A673 (cell line): ENCODE measurements around the gene STOX2. TPM values are rescaled to one million over a fixed set of nuclear protein-coding genes. Genes with fewer than 3 reads are reported as not detected.
A peak's percentile ranks its signal among the peaks of the same experiment; 100 is the strongest.

Source experiments
- BruUV-seq: library from RNA; stranded (reverse); fragments of 400-500 nt; replicated peaks from 2 replicates; lab custom pipeline; 2021; lab: Mats Ljungman, UMichigan
- CTCF ChIA-PET: fragments of 300-600 bp; sonication (Branson Sonifier 250); formaldehyde crosslinking; loops from one replicate; lab custom pipeline; 2022; ENCODE audit warnings: antibody characterized with exemption; lab: Charles Lee
- POLR2A ChIA-PET: fragments of 300-600 bp; sonication (Branson Sonifier 250); formaldehyde crosslinking; loops from one replicate; lab custom pipeline; 2022; ENCODE audit warnings: antibody characterized with exemption; ENCODE audit not compliant: low non-redundant PET; lab: Charles Lee
- DNase-seq: peaks from one replicate; pipeline ENCODE4 v3.0.0-alpha.2; 2015; ENCODE audit warnings: low spot score
- H3K27ac ChIP-seq: fragments of 200-600 bp; sonication (generic); 2 replicates; pipeline ENCODE4 v1.5.1; 2016; ENCODE audit warnings: mixed run types, low read depth, mild to moderate bottlenecking, mixed read lengths, antibody characterized with exemption, low read length; ENCODE audit not compliant: poor library complexity, severe bottlenecking
- H3K27me3 ChIP-seq: fragments of 200-600 bp; sonication (generic); replicated peaks from 2 replicates; pipeline ENCODE4 v1.6.1; 2017; ENCODE audit warnings: mixed run types, low read depth, mild to moderate bottlenecking, mixed read lengths, antibody characterized with exemption, low read length; ENCODE audit not compliant: insufficient read depth, poor library complexity
- H3K36me3 ChIP-seq: fragments of 200-600 bp; sonication (generic); 2 replicates; pipeline ENCODE4 v1.6.1; 2016; ENCODE audit warnings: mixed run types, mild to moderate bottlenecking, mixed read lengths, antibody characterized with exemption, low read length; ENCODE audit not compliant: insufficient read depth, poor library complexity, severe bottlenecking
- H3K4me1 ChIP-seq: fragments of 200-600 bp; sonication (generic); 2 replicates; pipeline ENCODE4 v1.6.1; 2017; ENCODE audit warnings: mixed run types, mild to moderate bottlenecking, mixed read lengths, antibody characterized with exemption, low read length; ENCODE audit not compliant: insufficient read depth, poor library complexity, severe bottlenecking
- H3K4me3 ChIP-seq: fragments of 200-600 bp; sonication (generic); 2 replicates; pipeline ENCODE4 v1.5.1; 2016; ENCODE audit warnings: low read depth, mixed run types, mild to moderate bottlenecking, mixed read lengths, low read length; ENCODE audit not compliant: poor library complexity, severe bottlenecking
- H3K9me3 ChIP-seq: fragments of 200-600 bp; sonication (generic); 2 replicates; pipeline ENCODE4 v1.6.1; 2016; ENCODE audit warnings: mixed run types, low read depth, mild to moderate bottlenecking, mixed read lengths, antibody characterized with exemption, low read length; ENCODE audit not compliant: poor library complexity, severe bottlenecking
- CTCF ChIP-seq: fragments of 300-800, 200-600 bp; sonication (generic); conservative IDR thresholded peaks from 2 replicates; pipeline ENCODE4 v1.5.1; 2017; ENCODE audit warnings: low read depth, mild to moderate bottlenecking, antibody characterized with exemption, low read length, moderate library complexity, mixed read lengths
- EZH2 ChIP-seq: fragments of 200-600 bp; sonication (generic); IDR thresholded peaks from 2 replicates; pipeline ENCODE4 v1.6.1; 2017; ENCODE audit warnings: borderline replicate concordance, low read depth, mild to moderate bottlenecking, mixed read lengths, antibody characterized with exemption, low read length; ENCODE audit not compliant: poor library complexity, severe bottlenecking
- intact Hi-C: fragments of 100-400 bp; cut with micrococcal nuclease; formaldehyde crosslinking; loops from one replicate; pipeline ENCODE4 v1.10.0; 2022; ENCODE audit not compliant: unreplicated experiment
- total RNA-seq: library from RNA; stranded (reverse); gene quantifications from 2 replicates; pipeline ENCODE4 v1.2.3, GENCODE V29; 2021

STOX2 gene
- total RNA-seq, 1 experiment from 2014 or later = 2.9 TPM

- intact Hi-C loops = no loop called here
- Histone ChIP-seq H3K36me3 (no peaks in the 10 kb centered on the region), H3K4me3 (peak overlapping the region; percentile 52), H3K27ac (no peak overlapping the region), H3K4me1 (peaks cover 5% of the 10 kb centered on the region), H3K9me3 (no peaks in the 10 kb centered on the region), H3K27me3 (peaks cover 48% of the 10 kb centered on the region)
- DNase-seq = peak; percentile 41
- ChIA-PET CTCF (interaction anchor here (1.0 kb wide), 1 partner anchor 20 kb away, joined by 3 read pairs; no protein-coding TSS in a partner anchor), POLR2A (interaction anchor here (0.6 kb wide), 2 partner anchors 20 to 1007 kb away, joined by 4 to 7 read pairs; no protein-coding TSS in a partner anchor)
- no peak for TF ChIP-seq EZH2
- TF ChIP-seq CTCF = no peak
- BruUV-seq = no TSS peak
Observed at GRCh38 chr4:183905593-183906488, 734 bp downstream of the STOX2 start.

DNA sequence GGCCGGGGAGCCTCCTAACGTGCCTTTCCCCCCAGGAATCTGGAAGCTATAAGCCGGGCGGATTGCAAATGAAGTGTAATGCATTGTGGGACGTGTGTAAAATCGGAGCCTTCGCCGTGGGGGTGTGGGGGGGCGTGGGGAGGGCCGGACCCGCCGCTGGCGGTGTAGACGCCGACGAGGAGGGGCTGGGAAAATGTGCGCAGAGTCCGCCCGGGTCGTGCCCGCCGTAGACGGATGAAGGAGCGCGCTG lies 1.3 kb downstream of the STOX2 start:
- TF ChIP-seq CTCF (no peak), EZH2 (no peak)
- H3K36me3 ChIP-seq = no peaks in the 10 kb centered on the region
- no peak for DNase-seq
- H3K4me1 ChIP-seq = peaks cover 5% of the 10 kb centered on the region
- ChIA-PET POLR2A (no interaction called here), CTCF (no interaction called here)
- BruUV-seq = no TSS peak
- intact Hi-C loops = no loop called here
- H3K4me3 ChIP-seq = peak overlapping the region; percentile 52
- no peaks in the 10 kb centered on the region for H3K9me3 ChIP-seq
- H3K27me3 ChIP-seq = peaks cover 48% of the 10 kb centered on the region
- H3K27ac ChIP-seq = no peak overlapping the region

DNA sequence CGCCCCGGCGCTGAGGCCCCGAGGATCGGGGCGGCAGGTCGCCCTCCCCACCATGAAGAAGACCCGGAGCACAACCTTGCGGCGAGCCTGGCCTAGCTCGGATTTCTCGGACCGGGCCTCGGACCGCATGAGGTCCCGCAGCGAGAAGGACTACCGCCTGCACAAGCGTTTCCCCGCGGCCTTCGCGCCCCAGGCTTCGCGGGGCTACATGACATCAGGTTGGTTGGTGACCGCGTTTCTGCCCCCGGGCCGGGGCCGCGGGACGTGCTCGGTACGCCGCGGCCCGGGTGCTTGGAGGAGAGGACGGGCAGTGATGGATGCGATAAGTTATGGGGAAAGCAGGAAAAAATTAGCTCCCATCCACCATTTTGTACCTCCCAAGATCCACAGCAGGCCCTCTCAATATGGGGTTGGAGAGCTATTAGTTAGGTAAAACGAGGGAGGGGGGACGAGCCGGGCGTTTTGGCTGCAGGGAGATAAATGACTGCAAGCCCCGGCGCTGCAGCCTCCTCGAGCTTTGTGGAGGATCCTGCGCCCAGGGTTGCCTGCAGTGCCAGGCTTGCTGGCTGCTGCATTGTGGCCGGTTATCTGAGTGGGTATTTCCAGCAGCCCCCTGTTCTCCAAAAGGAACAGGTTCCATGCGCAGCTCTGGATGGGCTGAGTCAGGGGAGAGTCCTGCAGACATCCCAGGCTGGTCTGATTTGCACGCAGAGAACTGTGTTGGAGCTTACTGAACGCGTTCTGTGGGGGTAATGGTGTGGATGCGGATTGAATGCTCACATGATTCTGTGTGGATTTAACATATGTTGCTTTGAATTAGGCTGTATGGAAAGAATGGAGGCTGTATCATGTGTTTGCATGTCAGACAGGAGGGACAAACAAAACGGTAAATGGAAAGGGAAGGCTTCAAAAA lies 1.9 kb downstream of the STOX2 start:
- intact Hi-C loops = no loop called here
- Histone ChIP-seq H3K9me3 (no peaks in the 10 kb centered on the region), H3K4me3 (peak overlapping the region; percentile 52), H3K36me3 (no peaks in the 10 kb centered on the region), H3K4me1 (peaks cover 5% of the 10 kb centered on the region), H3K27me3 (peaks cover 48% of the 10 kb centered on the region), H3K27ac (no peak overlapping the region)
- ChIA-PET CTCF (no interaction called here), POLR2A (interaction anchor here (0.8 kb wide), 1 partner anchor 79 kb away, joined by 3 read pairs; no protein-coding TSS in a partner anchor)
- no peak for TF ChIP-seq CTCF
- peak; percentile 55 for TF ChIP-seq EZH2
- no TSS peak for BruUV-seq
- DNase-seq = peak; percentile 9
